Kidney (tissue), 14 donors: ENCODE data around the gene TSKU. TPM values are rescaled to one million over a fixed set of nuclear protein-coding genes. Genes with fewer than 3 reads are reported as not detected.

Experiments used
- DNase-seq, 5 donors: peaks; one replicate each; pipeline ENCODE4 v3.0.0-alpha.2; 2013 to 2020
- FAIRE-seq: peaks from 2 replicates; lab custom pipeline; 2012; peaks lifted over from hg19 to GRCh38; lab: Jason Lieb, UNC
- H3K27ac ChIP-seq, 2 donors: one replicate each; pipeline ENCODE4 v1.7.0; 2013; ENCODE audit warnings: low read depth in 2 of 2, low read length in 2 of 2, inconsistent platforms in 1 of 2
- H3K27me3 ChIP-seq: one replicate; pipeline ENCODE4 v1.7.1; 2013; ENCODE audit warnings: low read length, inconsistent platforms; ENCODE audit not compliant: control insufficient read depth, insufficient read depth
- H3K36me3 ChIP-seq, 3 donors: one replicate each; pipeline versions ENCODE4 v1.7.0 to v1.7.1; 2013; ENCODE audit warnings: low read length in 3 of 3, control low read depth in 1 of 3, inconsistent platforms in 1 of 3; ENCODE audit not compliant: insufficient read depth in 3 of 3, control insufficient read depth in 2 of 3
- H3K4me1 ChIP-seq, 3 donors: one replicate each; pipeline versions ENCODE4 v1.7.0 to v1.7.1; 2013; ENCODE audit warnings: low read length in 3 of 3, inconsistent platforms in 1 of 3, low read depth in 1 of 3; ENCODE audit not compliant: control insufficient read depth in 2 of 3, insufficient read depth in 2 of 3
- H3K4me3 ChIP-seq, 3 donors: one replicate each; pipeline versions ENCODE4 v1.7.0 to v1.8.1; 2013; ENCODE audit warnings: low read length in 3 of 3, control low read depth in 1 of 3, inconsistent platforms in 1 of 3
- H3K9ac ChIP-seq, 3 donors: one replicate each; pipeline versions ENCODE4 v1.7.0 to v1.7.1; 2013; ENCODE audit warnings: low read length in 3 of 3, control low read depth in 1 of 3, inconsistent platforms in 1 of 3
- H3K9me3 ChIP-seq, 3 donors: one replicate each; pipeline versions ENCODE4 v1.7.0 to v1.7.1; 2013; ENCODE audit warnings: low read length in 3 of 3, control low read depth in 1 of 3, inconsistent platforms in 1 of 3; ENCODE audit not compliant: control insufficient read depth in 2 of 3, insufficient read depth in 1 of 3
- CTCF ChIP-seq: IDR thresholded peaks from 3 replicates; pipeline ENCODE4 v1.5.1; 2012; ENCODE audit warnings: mild to moderate bottlenecking, moderate library complexity, borderline replicate concordance; ENCODE audit not compliant: insufficient read depth; ENCODE audit errors: extremely low read depth
- intact Hi-C: fragments of 100-400 bp; cut with DNase I; formaldehyde crosslinking; loops from one replicate; pipeline ENCODE4 v1.11.1; 2022
- polyA plus RNA-seq: library from polyadenylated mRNA; stranded (reverse); fragments of 350-450 nt; fragmentation: Illumina TruSeq; extraction: RNeasy Lipid Tissue Mini Kit (QIAGEN cat#74804); gene quantifications from one replicate; pipeline ENCODE4 v1.2.3, GENCODE V29; 2014; ENCODE audit warnings: low read depth, low replicate concordance; ENCODE audit not compliant: insufficient read depth
- total RNA-seq: library from RNA; stranded (reverse); fragmentation: NEBNext Ultra II Directional; extraction: Animal tissue kit (Norgen Biotek cat#: 25700); gene quantifications from one replicate; pipeline ENCODE4 v1.2.1, GENCODE V29; 2021
- donor health status: control.
- donor health status: control.
- donor health status: control.
- donor health status: control.
- donor health status: control.
- donor health status: DM: yes; HTN: yes; CAD: no.
- donor health status: Normal renal cell carcinoma (clear cell type).

TSKU gene
- total and polyA plus RNA-seq, 2 donors from 2014 or later: 27.3 to 41.0 TPM

DNA sequence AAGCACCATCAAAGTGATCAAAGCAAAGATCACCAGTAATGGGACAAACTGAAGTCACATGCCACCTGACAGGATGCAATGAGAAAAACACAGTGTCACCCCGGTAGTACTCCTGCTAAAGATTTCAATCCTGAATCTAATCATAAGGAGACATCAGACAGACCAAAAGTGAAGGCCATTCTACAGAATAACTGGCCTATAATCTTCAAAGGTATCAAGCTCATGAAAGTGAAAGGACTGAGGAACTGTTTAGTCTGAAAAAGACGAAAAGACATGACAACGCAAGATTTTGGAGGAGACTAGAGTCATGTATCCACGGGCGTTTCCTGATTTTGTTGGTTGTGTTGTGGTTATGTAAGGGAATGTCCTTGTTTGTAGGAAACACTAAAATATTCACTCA lies 42.4 kb upstream of the TSKU start:
- Histone ChIP-seq H3K9me3 (no peaks in the 10 kb centered on the region), H3K4me3 (no peak overlapping the region), H3K4me1 (no peaks in the 10 kb centered on the region), H3K36me3 (no peaks in the 10 kb centered on the region), H3K9ac (no peak overlapping the region), H3K27ac (no peak overlapping the region), H3K27me3 (no peaks in the 10 kb centered on the region)
- intact Hi-C loops: no loop called here
- TF ChIP-seq CTCF: no peak
- DNase-seq (no peak), FAIRE-seq (no peak)

- Histone ChIP-seq H3K27ac (no peak overlapping the region), H3K9ac (no peak overlapping the region), H3K9me3 (no peaks in the 10 kb centered on the region), H3K27me3 (no peaks in the 10 kb centered on the region), H3K36me3 (no peaks in the 10 kb centered on the region), H3K4me3 (no peak overlapping the region), H3K4me1 (no peaks in the 10 kb centered on the region)
- no peak for FAIRE-seq
- TF ChIP-seq CTCF: no peak
- intact Hi-C loops: no loop called here
- no peak for DNase-seq
Observed at GRCh38 chr11:76742902-76743301, 40.3 kb upstream of the TSKU start.

DNA sequence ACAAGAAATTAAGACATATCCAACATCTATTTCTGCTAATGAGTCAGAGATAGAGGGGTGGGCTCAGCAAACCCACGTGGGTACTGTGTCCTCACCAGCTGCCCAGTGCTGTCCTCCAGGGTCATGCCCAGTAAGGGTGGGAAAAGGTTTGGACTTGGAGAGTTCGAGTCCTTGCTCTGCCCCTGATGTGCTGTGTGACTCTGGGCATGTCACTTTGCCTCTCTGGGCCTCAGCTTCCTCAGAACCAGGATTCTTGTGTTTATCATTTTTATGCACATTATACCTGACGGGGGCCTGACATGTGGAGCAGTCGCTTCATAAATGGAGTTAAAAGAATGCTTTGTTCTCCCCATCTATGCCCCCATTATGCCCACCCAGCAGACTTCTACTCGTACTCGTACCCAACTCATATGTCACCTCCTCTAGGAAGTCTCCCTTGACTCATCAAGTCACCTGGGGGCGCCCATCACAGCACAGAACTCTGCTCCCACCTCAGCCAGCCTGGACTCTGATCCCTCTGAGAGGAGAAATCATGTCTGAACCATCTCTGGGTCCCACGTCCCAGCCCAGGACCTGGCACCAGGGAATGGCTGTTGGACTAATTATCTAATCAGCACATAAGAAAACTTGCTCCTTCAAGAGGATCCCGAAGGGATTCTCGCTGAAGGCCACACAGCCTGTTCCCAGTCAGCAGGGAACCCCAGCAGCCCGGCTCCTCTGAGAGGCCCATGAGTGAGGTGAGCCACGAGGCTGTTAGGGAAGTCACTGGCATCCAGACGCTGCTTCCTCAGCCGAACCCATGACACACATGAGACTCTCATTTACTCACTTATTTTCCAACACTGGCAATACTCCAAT lies 38.7 kb upstream of the TSKU start:
- Histone ChIP-seq H3K9me3 (no peaks in the 10 kb centered on the region), H3K27ac (no peak overlapping the region)

More for the DNA sequence above, 38.7 kb upstream of the TSKU start:
- FAIRE-seq (no peak), DNase-seq (no peak)
- no peaks in the 10 kb centered on the region for H3K4me1 ChIP-seq
- no peak overlapping the region for H3K4me3 ChIP-seq
- intact Hi-C loops: no loop called here
- H3K36me3 ChIP-seq: no peaks in the 10 kb centered on the region
- no peaks in the 10 kb centered on the region for H3K27me3 ChIP-seq
- TF ChIP-seq CTCF: no peak
- H3K9ac ChIP-seq: no peak overlapping the region
